SK-N-SH (cell line): ENCODE data around the gene CD320. TPM values are rescaled to one million over a fixed set of nuclear protein-coding genes. Genes with fewer than 3 reads are reported as not detected.

Experiments used
- CTCF ChIA-PET: fragments of 300-600, 350-600 bp; formaldehyde crosslinking; extraction: SDS; loops from one replicate; lab custom pipeline; 2021; lab: Yijun Ruan, JAX
- POLR2A ChIA-PET: fragments of 350-600 bp; sonication (Branson Sonifier 250); formaldehyde crosslinking; extraction: SDS; loops from one replicate; lab custom pipeline; 2020; ENCODE audit warnings: antibody characterized with exemption, inconsistent platforms; lab: Yijun Ruan, JAX
- DNase-seq: peaks from one replicate; pipeline ENCODE4 v3.0.0; 2012
- H2AFZ ChIP-seq: fragments of 200-600 bp; sonication (generic); 2 replicates; pipeline ENCODE4 v1.8.1; 2016; ENCODE audit warnings: antibody characterized with exemption, mild to moderate bottlenecking, low read depth
- H3F3A ChIP-seq: fragments of 200-600 bp; sonication (generic); replicated peaks from 2 replicates; pipeline ENCODE3; 2016; ENCODE audit warnings: antibody characterized with exemption, mild to moderate bottlenecking; ENCODE audit not compliant: insufficient read depth
- H3K27ac ChIP-seq, 2 experiments: fragments of 200-500 bp in 1 of 2; fragments of 200-600 bp in 1 of 2; sonication (Bioruptor generic) in 1 of 2; sonication (generic), shearing (Covaris generic) in 1 of 2; 2 replicates each; pipeline versions ENCODE4 v1.5.1 to v1.6.1; 2014 to 2016; ENCODE audit warnings: low read depth in 2 of 2, inconsistent platforms in 1 of 2, low read length in 1 of 2, mild to moderate bottlenecking in 1 of 2, mixed read lengths in 1 of 2
- H3K27me3 ChIP-seq: fragments of 200-600 bp; sonication (generic), shearing (Covaris generic); 2 replicates; pipeline ENCODE4 v1.6.1; 2016; ENCODE audit warnings: mixed run types; ENCODE audit not compliant: insufficient read depth
- H3K36me3 ChIP-seq, 2 experiments: fragments of 200-500 bp in 1 of 2; fragments of 200-600 bp in 1 of 2; sonication (Bioruptor generic) in 1 of 2; sonication (generic) in 1 of 2; replicated peaks in 1 of 2; 2 replicates each; pipeline versions ENCODE3 to v1.5.1; 2014 to 2016; ENCODE audit warnings: low read length in 1 of 2, mild to moderate bottlenecking in 1 of 2; ENCODE audit not compliant: insufficient read depth in 2 of 2, control insufficient read depth in 1 of 2
- H3K4me1 ChIP-seq, 2 experiments: fragments of 200-500 bp in 1 of 2; fragments of 200-600 bp in 1 of 2; sonication (Bioruptor generic) in 1 of 2; sonication (generic), shearing (Covaris generic) in 1 of 2; 2 replicates each; pipeline versions ENCODE4 v1.5.1 to v1.6.1; 2014 to 2016; ENCODE audit warnings: low read depth in 1 of 2, low read length in 1 of 2, mixed run types in 1 of 2; ENCODE audit not compliant: insufficient read depth in 2 of 2, control insufficient read depth in 1 of 2
- H3K4me2 ChIP-seq: fragments of 200-600 bp; sonication (generic), shearing (Covaris generic); 2 replicates; pipeline ENCODE4 v1.6.1; 2017; ENCODE audit warnings: mixed run types
- H3K4me3 ChIP-seq, 2 experiments: fragments of 200-500 bp in 1 of 2; fragments of 200-600 bp in 1 of 2; sonication (Bioruptor generic) in 1 of 2; sonication (generic), shearing (Covaris generic) in 1 of 2; 2 replicates each; pipeline versions ENCODE4 v1.5.1 to v1.8.1; 2014 to 2016; ENCODE audit warnings: low read depth in 2 of 2, inconsistent platforms in 1 of 2, low read length in 1 of 2, mild to moderate bottlenecking in 1 of 2, mixed read lengths in 1 of 2, moderate library complexity in 1 of 2
- H3K79me2 ChIP-seq: fragments of 200-600 bp; sonication (generic); 2 replicates; pipeline ENCODE4 v1.8.1; 2017; ENCODE audit warnings: mild to moderate bottlenecking; ENCODE audit not compliant: insufficient read depth
- H3K9ac ChIP-seq: fragments of 200-600 bp; sonication (generic); 2 replicates; pipeline ENCODE4 v1.6.1; 2017; ENCODE audit warnings: mixed run types
- H3K9me2 ChIP-seq: fragments of 200-600 bp; sonication (generic); 2 replicates; pipeline ENCODE4 v1.6.1; 2017; ENCODE audit warnings: mixed run types
- H3K9me3 ChIP-seq: fragments of 200-600 bp; sonication (generic); 2 replicates; pipeline ENCODE4 v1.6.1; 2017; ENCODE audit warnings: mixed run types, mild to moderate bottlenecking, moderate library complexity
- H4K20me1 ChIP-seq: fragments of 200-600 bp; sonication (generic); 2 replicates; pipeline ENCODE4 v1.6.1; 2017; ENCODE audit warnings: mild to moderate bottlenecking, mixed run types; ENCODE audit not compliant: insufficient read depth
- CHD2 ChIP-seq: fragments of 150-350 bp; IDR thresholded peaks from 2 replicates; pipeline ENCODE4 v1.6.1; 2018; ENCODE audit warnings: low read length; ENCODE audit not compliant: partially characterized antibody
- CTCF ChIP-seq: fragments of 200-600 bp; sonication (generic); IDR thresholded peaks from 2 replicates; pipeline ENCODE4 v1.6.1; 2017; ENCODE audit warnings: antibody characterized with exemption, mild to moderate bottlenecking, moderate library complexity
- ELF1 ChIP-seq: IDR thresholded peaks from 2 replicates; pipeline ENCODE4 v1.4.0; 2012
- GABPA ChIP-seq: IDR thresholded peaks from 2 replicates; pipeline ENCODE4 v1.4.0; 2012; ENCODE audit warnings: low read depth, mild to moderate bottlenecking
- GATA2 ChIP-seq: sonication (generic); formaldehyde crosslinking; IDR thresholded peaks from 2 replicates; pipeline ENCODE4 v1.5.0; 2020; ENCODE audit warnings: mild to moderate bottlenecking, missing genetic modification reagents
- JUND ChIP-seq: IDR thresholded peaks from 2 replicates; pipeline ENCODE4 v1.4.0; 2012
- MXI1 ChIP-seq: IDR thresholded peaks from 2 replicates; pipeline ENCODE4 v1.6.1; 2012; ENCODE audit warnings: mild to moderate bottlenecking, low read depth, low read length, improper control_type of control experiment
- NRF1 ChIP-seq: IDR thresholded peaks from 2 replicates; pipeline ENCODE4 v1.6.1; 2012; ENCODE audit warnings: low read depth, mild to moderate bottlenecking, low read length
- RCOR1 ChIP-seq: fragments of 150-350 bp; IDR thresholded peaks from 2 replicates; pipeline ENCODE4 v1.6.1; 2017; ENCODE audit warnings: antibody characterized with exemption, low read length
- TCF12 ChIP-seq: IDR thresholded peaks from 2 replicates; pipeline ENCODE4 v1.4.0; 2012
- WGBS: methylation state at CpG from one replicate; pipeline ENCODE4 v1.1.6; 2017; ENCODE audit warnings: low lambda C conversion rate; 5-methylcytosine and 5-hydroxymethylcytosine counted together
- polyA plus RNA-seq, 3 experiments: library from polyadenylated mRNA; depleted of rRNA; stranded (reverse); fragments of >200 nt; gene quantifications; 2 replicates each; pipeline ENCODE4 v1.2.3, GENCODE V29; 2012
- TF ChIP-seq, protein P1 (sequence below): IDR thresholded peaks from 2 replicates; pipeline ENCODE4 v1.6.1; 2012; ENCODE audit warnings: mild to moderate bottlenecking, low read depth, low read length, moderate library complexity
- TF ChIP-seq, protein P2 (sequence below): fragments of 150-350 bp; IDR thresholded peaks from 2 replicates; pipeline ENCODE4 v1.6.1; 2017; ENCODE audit warnings: antibody characterized with exemption, low read length, low read depth, borderline replicate concordance

CD320 gene
- polyA plus RNA-seq, 1 of the 3 experiments (the other 2 are of a cell fraction), result 129 TPM

DNA sequence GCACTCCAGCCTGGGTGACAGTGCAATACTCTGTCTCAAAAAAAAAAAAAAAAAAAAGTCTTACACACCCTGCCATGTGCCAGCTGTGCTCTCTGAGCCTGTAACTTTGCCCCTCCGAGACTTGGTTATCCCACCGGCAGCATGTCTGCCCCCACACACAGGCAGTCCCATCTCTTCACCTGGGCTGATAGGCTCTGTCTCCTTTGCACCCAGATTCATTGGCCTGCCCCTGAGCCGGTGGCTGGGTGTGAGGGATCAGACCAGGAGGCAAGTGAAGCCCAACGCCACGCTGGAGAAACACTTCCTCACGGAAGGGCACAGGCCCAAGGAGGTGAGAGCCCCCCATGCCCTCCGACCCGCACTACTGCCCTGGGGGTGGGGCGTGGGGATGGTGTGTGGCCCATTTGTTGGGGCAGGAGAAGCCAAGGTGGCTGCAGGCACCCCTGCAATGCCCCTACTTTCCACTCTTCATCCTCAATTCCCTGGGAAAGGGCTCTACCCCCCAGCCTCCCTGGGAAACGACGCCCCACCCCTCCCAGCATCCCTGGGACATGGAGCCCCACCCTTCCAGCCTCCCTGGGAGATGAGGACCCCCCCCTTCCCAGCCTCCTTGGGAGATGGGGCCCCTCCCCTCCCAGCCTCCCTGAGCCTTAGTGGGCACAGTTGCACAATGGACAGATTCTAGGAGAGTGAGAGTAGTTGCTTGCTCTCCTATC lies 53.7 kb downstream of the CD320 start:
- Histone ChIP-seq H3K9me2 (no peaks in the 10 kb centered on the region), H3K4me1 (no peaks in the 10 kb centered on the region; a peak in 1 of 4 replicates), H4K20me1 (no peaks in the 10 kb centered on the region), H3K27me3 (no peaks in the 10 kb centered on the region), H2AFZ (no peak overlapping the region), H3F3A (peaks cover 8% of the 10 kb centered on the region), H3K9me3 (no peaks in the 10 kb centered on the region), H3K4me3 (no peak overlapping the region), H3K36me3 (no peaks in the 10 kb centered on the region), H3K9ac (no peak overlapping the region), H3K79me2 (no peaks in the 10 kb centered on the region), H3K4me2 (no peak overlapping the region), H3K27ac (no peak overlapping the region)
- TF ChIP-seq MXI1 (no peak), ELF1 (no peak), RCOR1 (no peak), GABPA (no peak), NRF1 (no peak), GATA2 (CRISPR knock-in tag) (no peak), TCF12 (no peak), CTCF (no peak), CHD2 (no peak), JUND (no peak)
- TF ChIP-seq, protein P1, sequence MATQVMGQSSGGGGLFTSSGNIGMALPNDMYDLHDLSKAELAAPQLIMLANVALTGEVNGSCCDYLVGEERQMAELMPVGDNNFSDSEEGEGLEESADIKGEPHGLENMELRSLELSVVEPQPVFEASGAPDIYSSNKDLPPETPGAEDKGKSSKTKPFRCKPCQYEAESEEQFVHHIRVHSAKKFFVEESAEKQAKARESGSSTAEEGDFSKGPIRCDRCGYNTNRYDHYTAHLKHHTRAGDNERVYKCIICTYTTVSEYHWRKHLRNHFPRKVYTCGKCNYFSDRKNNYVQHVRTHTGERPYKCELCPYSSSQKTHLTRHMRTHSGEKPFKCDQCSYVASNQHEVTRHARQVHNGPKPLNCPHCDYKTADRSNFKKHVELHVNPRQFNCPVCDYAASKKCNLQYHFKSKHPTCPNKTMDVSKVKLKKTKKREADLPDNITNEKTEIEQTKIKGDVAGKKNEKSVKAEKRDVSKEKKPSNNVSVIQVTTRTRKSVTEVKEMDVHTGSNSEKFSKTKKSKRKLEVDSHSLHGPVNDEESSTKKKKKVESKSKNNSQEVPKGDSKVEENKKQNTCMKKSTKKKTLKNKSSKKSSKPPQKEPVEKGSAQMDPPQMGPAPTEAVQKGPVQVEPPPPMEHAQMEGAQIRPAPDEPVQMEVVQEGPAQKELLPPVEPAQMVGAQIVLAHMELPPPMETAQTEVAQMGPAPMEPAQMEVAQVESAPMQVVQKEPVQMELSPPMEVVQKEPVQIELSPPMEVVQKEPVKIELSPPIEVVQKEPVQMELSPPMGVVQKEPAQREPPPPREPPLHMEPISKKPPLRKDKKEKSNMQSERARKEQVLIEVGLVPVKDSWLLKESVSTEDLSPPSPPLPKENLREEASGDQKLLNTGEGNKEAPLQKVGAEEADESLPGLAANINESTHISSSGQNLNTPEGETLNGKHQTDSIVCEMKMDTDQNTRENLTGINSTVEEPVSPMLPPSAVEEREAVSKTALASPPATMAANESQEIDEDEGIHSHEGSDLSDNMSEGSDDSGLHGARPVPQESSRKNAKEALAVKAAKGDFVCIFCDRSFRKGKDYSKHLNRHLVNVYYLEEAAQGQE, result no peak
- TF ChIP-seq, protein P2, sequence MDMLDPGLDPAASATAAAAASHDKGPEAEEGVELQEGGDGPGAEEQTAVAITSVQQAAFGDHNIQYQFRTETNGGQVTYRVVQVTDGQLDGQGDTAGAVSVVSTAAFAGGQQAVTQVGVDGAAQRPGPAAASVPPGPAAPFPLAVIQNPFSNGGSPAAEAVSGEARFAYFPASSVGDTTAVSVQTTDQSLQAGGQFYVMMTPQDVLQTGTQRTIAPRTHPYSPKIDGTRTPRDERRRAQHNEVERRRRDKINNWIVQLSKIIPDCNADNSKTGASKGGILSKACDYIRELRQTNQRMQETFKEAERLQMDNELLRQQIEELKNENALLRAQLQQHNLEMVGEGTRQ, result no peak
- WGBS, result 91% methylated on average over 5 of the region's 11 CpGs
- POLR2A ChIA-PET, result no interaction called here
- no peak for DNase-seq
- CTCF ChIA-PET, result interaction anchor here (1.0 to 6.5 kb wide), 7 partner anchors 10 to 295 kb away, joined by 3 to 68 read pairs (median 5); partner anchors contain the start of gene CERS4
